ENCODE measurements around the gene CAMK2G. TPM values are rescaled to one million over a fixed set of nuclear protein-coding genes. Genes with fewer than 3 reads are reported as not detected.

The CAMK2G gene
- total and polyA plus RNA-seq, 2 experiments from 2014 or later = 30.6 to 34.1 TPM

GRCh38 chr10:73841526-73842285 is 32.6 kb downstream of the CAMK2G start (continued):
- TF ChIP-seq ZNF462 (CRISPR knock-in tag; IDR thresholded peaks at IDR 0.05) = no peak
- no peak for TF ChIP-seq STAT1 (IDR thresholded peaks at IDR 0.05; ENCODE audit: unreplicated experiment)
- TF ChIP-seq JUNB (IDR thresholded peaks at IDR 0.05; ENCODE audit: unreplicated experiment) = no peak
- no peak for TF ChIP-seq EZH2 (IDR thresholded peaks at IDR 0.05; ENCODE audit: low read depth, unreplicated experiment)
- no peak for TF ChIP-seq ETS1 (IDR thresholded peaks at IDR 0.05)

- H3K27me3 Mint-ChIP-seq (ENCODE audit: insufficient read depth, low read depth, poor library complexity) = peaks cover 7% of the 10 kb centered on the region
- no peak for TF ChIP-seq ZNF462 (CRISPR knock-in tag; IDR thresholded peaks at IDR 0.05)
- TF ChIP-seq ZNF331 (CRISPR knock-in tag; IDR thresholded peaks at IDR 0.05; ENCODE audit: low read depth) = no peak
- no peak for TF ChIP-seq NANOG (IDR thresholded peaks at IDR 0.05; ENCODE audit: borderline replicate concordance)
- TF ChIP-seq EZH2phosphoT487 (IDR thresholded peaks at IDR 0.05; ENCODE audit: unreplicated experiment) = no peak
- TF ChIP-seq STAT1 (IDR thresholded peaks at IDR 0.05; ENCODE audit: unreplicated experiment) = no peak
These were observed 33.3 kb downstream of the CAMK2G start for GRCh38 chr10:73841061-73841421.

More at GRCh38 chr10:73841061-73841421, 33.3 kb downstream of the CAMK2G start:
- no peaks in the 10 kb centered on the region for H3K9me3 Mint-ChIP-seq
- Histone ChIP-seq H3K79me2 (replicated peaks; ENCODE audit: insufficient read depth) (no peaks in the 10 kb centered on the region), H3K27me3 (ENCODE audit: insufficient read depth) (no peaks in the 10 kb centered on the region), H3K4me2 (no peak overlapping the region), H3K9me2 (ENCODE audit: insufficient read depth) (no peaks in the 10 kb centered on the region), H4K20me1 (replicated peaks; ENCODE audit: insufficient read depth) (peaks cover 6% of the 10 kb centered on the region; the same call in 1 of the 2 replicates), H3K27ac (ENCODE audit: low read depth) (no peak overlapping the region), H3K4me1 (ENCODE audit: insufficient read depth) (no peaks in the 10 kb centered on the region), H3K36me3 (ENCODE audit: insufficient read depth) (peaks cover 17% of the 10 kb centered on the region), H3K4me3 (no peak overlapping the region), H3F3A (replicated peaks; ENCODE audit: low read depth) (0 out of 2 replicates have a peak, but pooled peaks cover 1% of the 10 kb centered on the region), H2AFZ (no peak overlapping the region)
- no peak overlapping the region for H3K27ac Mint-ChIP-seq
- peaks cover 3% of the 10 kb centered on the region; the same call in 1 of the 3 replicates for H3K4me1 Mint-ChIP-seq
- DNase-seq (ENCODE audit: low spot score) = no peak
- ATAC-seq = peak; percentile 59
- no peak overlapping the region for H3K4me3 Mint-ChIP-seq
- H3K36me3 Mint-ChIP-seq (ENCODE audit: low read depth) = peaks cover 52% of the 10 kb centered on the region

Measured in GM23338 (cell line).